A673 (cell line): Measurements from ENCODE around the gene KLF12.

Experiments used
- EZH2 ChIP-seq: fragments of 200-600 bp; sonication (generic); IDR thresholded peaks from 2 replicates; pipeline ENCODE4 v1.6.1; 2017; ENCODE audit warnings: borderline replicate concordance, low read depth, mild to moderate bottlenecking, mixed read lengths, antibody characterized with exemption, low read length; ENCODE audit not compliant: poor library complexity, severe bottlenecking
- TF ChIP-seq, protein P1 (sequence below): fragments of 300-800, 200-600 bp; sonication (generic); conservative IDR thresholded peaks from 2 replicates; pipeline ENCODE4 v1.5.1; 2017; ENCODE audit warnings: low read depth, mild to moderate bottlenecking, antibody characterized with exemption, low read length, moderate library complexity, mixed read lengths

DNA sequence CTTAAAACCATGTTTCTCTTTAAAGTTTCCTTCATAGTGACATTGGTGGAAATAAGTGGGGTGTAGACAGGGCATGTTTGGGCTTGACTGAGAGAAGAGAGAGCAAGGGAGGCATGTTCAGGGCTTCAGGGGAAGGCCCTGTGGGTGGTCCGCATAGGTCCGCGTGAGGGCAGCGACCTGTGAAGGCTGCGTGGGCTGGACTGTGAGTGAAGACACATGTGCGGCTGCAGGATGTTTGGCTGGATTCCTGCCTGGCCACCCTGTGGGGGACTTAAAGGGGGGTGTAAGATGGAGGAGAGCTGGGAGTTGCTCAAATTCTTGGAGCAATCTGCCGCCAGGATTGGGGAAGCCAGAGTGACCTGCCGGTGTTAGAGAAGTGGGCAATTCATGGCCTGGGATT lies 23.8 kb upstream of the KLF12 start:
- TF ChIP-seq, protein P1, sequence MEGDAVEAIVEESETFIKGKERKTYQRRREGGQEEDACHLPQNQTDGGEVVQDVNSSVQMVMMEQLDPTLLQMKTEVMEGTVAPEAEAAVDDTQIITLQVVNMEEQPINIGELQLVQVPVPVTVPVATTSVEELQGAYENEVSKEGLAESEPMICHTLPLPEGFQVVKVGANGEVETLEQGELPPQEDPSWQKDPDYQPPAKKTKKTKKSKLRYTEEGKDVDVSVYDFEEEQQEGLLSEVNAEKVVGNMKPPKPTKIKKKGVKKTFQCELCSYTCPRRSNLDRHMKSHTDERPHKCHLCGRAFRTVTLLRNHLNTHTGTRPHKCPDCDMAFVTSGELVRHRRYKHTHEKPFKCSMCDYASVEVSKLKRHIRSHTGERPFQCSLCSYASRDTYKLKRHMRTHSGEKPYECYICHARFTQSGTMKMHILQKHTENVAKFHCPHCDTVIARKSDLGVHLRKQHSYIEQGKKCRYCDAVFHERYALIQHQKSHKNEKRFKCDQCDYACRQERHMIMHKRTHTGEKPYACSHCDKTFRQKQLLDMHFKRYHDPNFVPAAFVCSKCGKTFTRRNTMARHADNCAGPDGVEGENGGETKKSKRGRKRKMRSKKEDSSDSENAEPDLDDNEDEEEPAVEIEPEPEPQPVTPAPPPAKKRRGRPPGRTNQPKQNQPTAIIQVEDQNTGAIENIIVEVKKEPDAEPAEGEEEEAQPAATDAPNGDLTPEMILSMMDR = no peak
- TF ChIP-seq EZH2 = no peak
